Kidney epithelial cell (primary cell): Measurements from ENCODE around the gene DDX41. TPM values are rescaled to one million over a fixed set of nuclear protein-coding genes. Genes with fewer than 3 reads are reported as not detected.

ENCODE experiments used
- DNase-seq: peaks from one replicate; pipeline ENCODE4 v3.0.0-alpha.2; 2010; ENCODE audit warnings: low read depth
- H3K27me3 ChIP-seq: 2 replicates; pipeline ENCODE4 v1.6.0; 2011; ENCODE audit warnings: low read length; ENCODE audit not compliant: control insufficient read depth, insufficient read depth
- H3K36me3 ChIP-seq: 2 replicates; pipeline ENCODE4 v1.5.1; 2011; ENCODE audit warnings: low read length; ENCODE audit not compliant: control insufficient read depth, insufficient read depth
- H3K4me3 ChIP-seq: 2 replicates; pipeline ENCODE4 v1.5.1; 2011; ENCODE audit warnings: low read depth, mild to moderate bottlenecking, control low read depth, low read length
- CTCF ChIP-seq: IDR thresholded peaks from 2 replicates; pipeline ENCODE4 v1.5.1; 2011; ENCODE audit warnings: mild to moderate bottlenecking, moderate library complexity, low read length, control low read depth, inconsistent platforms; ENCODE audit not compliant: insufficient read depth, poor library complexity, severe bottlenecking
- total RNA-seq: library from RNA; depleted of rRNA; stranded (reverse); fragments of >200 nt; gene quantifications from 2 replicates; pipeline ENCODE4 v1.2.3, GENCODE V29; 2015

Gene DDX41
- total RNA-seq, 1 donor from 2014 or later = 151 TPM

GRCh38 chr5:177555228-177555627, 38.5 kb upstream of the DDX41 start:
- H3K4me3 ChIP-seq = no peak overlapping the region

GRCh38 chr5:177554474-177555111, 37.8 kb upstream of the DDX41 start, which contains the start of gene FAM193B:
TSS of gene FAM193B (minus strand) at chr5:177554563. CDS start at chr5:177554458, 105 bp downstream.
- Histone ChIP-seq H3K36me3 (no peaks in the 10 kb centered on the region), H3K4me3 (peak within 1 kb of the TSS; percentile 86), H3K27me3 (no peaks in the 10 kb centered on the region)
- peak; percentile 32 for TF ChIP-seq CTCF
- DNase-seq = peak; percentile 41

More at GRCh38 chr5:177555228-177555627, 38.5 kb upstream of the DDX41 start:
- no peaks in the 10 kb centered on the region for H3K27me3 ChIP-seq
- TF ChIP-seq CTCF = no peak
- no peak for DNase-seq
- no peaks in the 10 kb centered on the region for H3K36me3 ChIP-seq

- Histone ChIP-seq H3K4me3 (peak overlapping the region; percentile 86), H3K27me3 (no peaks in the 10 kb centered on the region), H3K36me3 (no peaks in the 10 kb centered on the region)
- no peak for TF ChIP-seq CTCF
- no peak for DNase-seq
Measured at GRCh38 chr5:177553671-177554429, 37.1 kb upstream of the DDX41 start.

- no peak for DNase-seq
- no peak for TF ChIP-seq CTCF
- no peaks in the 10 kb centered on the region for H3K27me3 ChIP-seq
- H3K36me3 ChIP-seq = no peaks in the 10 kb centered on the region
- H3K4me3 ChIP-seq = peak overlapping the region; percentile 86
Measured at GRCh38 chr5:177552839-177553455, 36.2 kb upstream of the DDX41 start.

- DNase-seq = no peak
- TF ChIP-seq CTCF = no peak
- Histone ChIP-seq H3K36me3 (no peaks in the 10 kb centered on the region), H3K4me3 (no peak overlapping the region), H3K27me3 (no peaks in the 10 kb centered on the region)
Measured at GRCh38 chr5:177550122-177550521, 33.4 kb upstream of the DDX41 start.
